GM12892 (cell line): ENCODE data around the gene NTN1.

Experiments
- POLR2A ChIP-seq: IDR thresholded peaks from 2 replicates; pipeline ENCODE4 v1.6.1; 2011; ENCODE audit warnings: low read depth, low read length, control low read depth
- POLR2AphosphoS5 ChIP-seq: IDR thresholded peaks from 2 replicates; pipeline ENCODE4 v1.6.1; 2011; ENCODE audit warnings: low read depth, low read length, control low read depth
- TAF1 ChIP-seq: IDR thresholded peaks from 2 replicates; pipeline ENCODE4 v1.6.1; 2011; ENCODE audit warnings: low read depth, mild to moderate bottlenecking, control low read depth, low read length, borderline replicate concordance

DNA sequence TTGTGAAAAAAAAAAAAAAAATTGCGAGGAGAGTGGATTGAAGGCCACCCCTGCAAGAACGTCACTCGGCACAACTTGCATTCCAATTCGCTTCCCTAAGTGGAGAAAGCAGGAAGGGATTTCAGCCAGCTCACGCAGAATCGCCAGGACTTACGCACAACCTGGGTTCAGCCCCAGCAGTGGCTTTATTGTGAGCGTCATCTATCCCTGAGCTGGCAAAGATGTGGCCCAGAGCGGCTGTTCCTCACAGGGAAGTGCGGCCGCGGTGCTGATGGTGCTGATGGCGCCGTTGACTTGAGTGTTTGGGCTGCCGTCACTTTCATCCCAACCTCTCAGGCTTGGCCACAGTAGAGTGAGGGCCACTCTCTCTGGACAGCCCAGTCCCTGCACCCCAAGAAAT is 197.6 kb downstream of the NTN1 start:
- TF ChIP-seq POLR2AphosphoS5: no peak
- TF ChIP-seq TAF1: no peak
- no peak for TF ChIP-seq POLR2A
